GM18909 (cell line): ENCODE data around the gene VSIG2.
"Not testable (repeated sequence)": the region's sequence is repeated elsewhere in the genome, so short reads cannot be mapped to it uniquely, and the experiment has no call there.

ENCODE experiments used
- ATAC-seq: cut with Tn5 transposase; IDR thresholded peaks from one replicate; pipeline ENCODE4 v1.9.1; 2021; ENCODE audit warnings: mild to moderate bottlenecking; ENCODE audit not compliant: unreplicated experiment, poor library complexity

Gene VSIG2

GRCh38 chr11:124751741-124752470 lies at the start of gene VSIG2:
Gene VSIG2, minus strand, starts transcription at chr11:124752255. Its CDS starts 118 bp downstream, at chr11:124752137.
- no peak for ATAC-seq

GRCh38 chr11:124801014-124801413 lies 49.0 kb upstream of the VSIG2 start:
- no peak for ATAC-seq

- peak; percentile 92 for ATAC-seq
These were observed 48.3 kb upstream of the VSIG2 start, which contains the start of gene MSANTD2 for GRCh38 chr11:124800226-124800929. Gene MSANTD2, minus strand, starts transcription at chr11:124800406. Its CDS starts 26 bp downstream, at chr11:124800380.

GRCh38 chr11:124799348-124800225 lies 47.5 kb upstream of the VSIG2 start:
- peak; percentile 42 for ATAC-seq

- peak; percentile 14 for ATAC-seq
These were observed 46.9 kb upstream of the VSIG2 start for GRCh38 chr11:124798991-124799347.

GRCh38 chr11:124796312-124796711 lies 44.3 kb upstream of the VSIG2 start:
- no peak for ATAC-seq

GRCh38 chr11:124793466-124794278 lies 41.6 kb upstream of the VSIG2 start:
- ATAC-seq: no peak

GRCh38 chr11:124791626-124792341 lies 39.7 kb upstream of the VSIG2 start:
- peak; percentile 87 for ATAC-seq

GRCh38 chr11:124788521-124788920 lies 36.5 kb upstream of the VSIG2 start:
- ATAC-seq: no peak

GRCh38 chr11:124784051-124784450 lies 32.0 kb upstream of the VSIG2 start:
- ATAC-seq: no peak

GRCh38 chr11:124783002-124783401 lies 30.9 kb upstream of the VSIG2 start:
- ATAC-seq: no peak

- ATAC-seq: no peak
These were observed 27.5 kb upstream of the VSIG2 start for GRCh38 chr11:124779568-124779967.

- ATAC-seq: no peak
These were observed 26.2 kb upstream of the VSIG2 start for GRCh38 chr11:124778281-124778680.

- no peak for ATAC-seq
These were observed 25.0 kb upstream of the VSIG2 start for GRCh38 chr11:124776865-124777645.

GRCh38 chr11:124770959-124771358 lies 18.9 kb upstream of the VSIG2 start:
- not testable (repeated sequence) for ATAC-seq

- ATAC-seq: no peak
These were observed 18.0 kb upstream of the VSIG2 start for GRCh38 chr11:124769806-124770774.

- ATAC-seq: no peak
These were observed 16.9 kb upstream of the VSIG2 start for GRCh38 chr11:124768914-124769313.
